Activated naive CD8-positive, alpha-beta T cell (primary cell): ENCODE data around the gene ATP6V0B.

ENCODE experiments used
- H3K27ac Mint-ChIP-seq: one replicate; pipeline ENCODE4 v1.8.0; 2021; ENCODE audit warnings: mixed read lengths
- H3K27me3 Mint-ChIP-seq: one replicate; pipeline ENCODE4 v1.8.0; 2021; ENCODE audit warnings: mixed read lengths
- H3K36me3 Mint-ChIP-seq: one replicate; pipeline ENCODE4 v1.8.0; 2021; ENCODE audit warnings: mixed read lengths
- H3K4me1 Mint-ChIP-seq: one replicate; pipeline ENCODE4 v1.8.0; 2021; ENCODE audit warnings: low read depth, mixed read lengths
- H3K4me3 Mint-ChIP-seq: one replicate; pipeline ENCODE4 v1.8.0; 2021; ENCODE audit warnings: mild to moderate bottlenecking, mixed read lengths
- H3K9me3 Mint-ChIP-seq: one replicate; pipeline ENCODE4 v1.8.0; 2021; ENCODE audit warnings: low read depth, mixed read lengths

ATP6V0B gene

GRCh38 chr1:44014365-44015104 is 39.8 kb downstream of the ATP6V0B start:
- H3K36me3 Mint-ChIP-seq = no peaks in the 10 kb centered on the region
- no peaks in the 10 kb centered on the region for H3K27me3 Mint-ChIP-seq
- H3K9me3 Mint-ChIP-seq = no peaks in the 10 kb centered on the region
- H3K27ac Mint-ChIP-seq = no peak overlapping the region
- H3K4me1 Mint-ChIP-seq = peaks cover 14% of the 10 kb centered on the region
- H3K4me3 Mint-ChIP-seq = no peak overlapping the region

GRCh38 chr1:44015206-44015605 is 40.4 kb downstream of the ATP6V0B start:
- Mint-ChIP-seq H3K27ac (no peak overlapping the region), H3K4me1 (peaks cover 14% of the 10 kb centered on the region), H3K9me3 (no peaks in the 10 kb centered on the region), H3K4me3 (no peak overlapping the region), H3K36me3 (no peaks in the 10 kb centered on the region), H3K27me3 (no peaks in the 10 kb centered on the region)

GRCh38 chr1:44016041-44016889 is 41.5 kb downstream of the ATP6V0B start:
- Mint-ChIP-seq H3K36me3 (no peaks in the 10 kb centered on the region), H3K27me3 (no peaks in the 10 kb centered on the region), H3K9me3 (no peaks in the 10 kb centered on the region), H3K27ac (no peak overlapping the region), H3K4me1 (peaks cover 14% of the 10 kb centered on the region), H3K4me3 (no peak overlapping the region)

GRCh38 chr1:44016890-44017400 is 42.2 kb downstream of the ATP6V0B start:
- Mint-ChIP-seq H3K36me3 (no peaks in the 10 kb centered on the region), H3K4me3 (no peak overlapping the region), H3K4me1 (peaks cover 13% of the 10 kb centered on the region), H3K9me3 (no peaks in the 10 kb centered on the region), H3K27ac (no peak overlapping the region), H3K27me3 (no peaks in the 10 kb centered on the region)

GRCh38 chr1:44019466-44019948 is 44.7 kb downstream of the ATP6V0B start:
- no peak overlapping the region for H3K4me3 Mint-ChIP-seq
- H3K27ac Mint-ChIP-seq = no peak overlapping the region

GRCh38 chr1:44020464-44020863 is 45.7 kb downstream of the ATP6V0B start:
- Mint-ChIP-seq H3K9me3 (no peaks in the 10 kb centered on the region), H3K27me3 (no peaks in the 10 kb centered on the region), H3K36me3 (no peaks in the 10 kb centered on the region), H3K4me1 (no peaks in the 10 kb centered on the region), H3K4me3 (no peak overlapping the region), H3K27ac (no peak overlapping the region)

More at GRCh38 chr1:44019466-44019948, 44.7 kb downstream of the ATP6V0B start:
- H3K27me3 Mint-ChIP-seq = no peaks in the 10 kb centered on the region
- no peaks in the 10 kb centered on the region for H3K36me3 Mint-ChIP-seq
- no peaks in the 10 kb centered on the region for H3K4me1 Mint-ChIP-seq
- H3K9me3 Mint-ChIP-seq = no peaks in the 10 kb centered on the region

- Mint-ChIP-seq H3K36me3 (no peaks in the 10 kb centered on the region), H3K9me3 (no peaks in the 10 kb centered on the region), H3K27ac (no peak overlapping the region), H3K4me3 (no peak overlapping the region), H3K4me1 (no peaks in the 10 kb centered on the region), H3K27me3 (no peaks in the 10 kb centered on the region)
Measured at GRCh38 chr1:44021156-44021555, 46.4 kb downstream of the ATP6V0B start.

- Mint-ChIP-seq H3K9me3 (no peaks in the 10 kb centered on the region), H3K4me1 (no peaks in the 10 kb centered on the region), H3K36me3 (no peaks in the 10 kb centered on the region), H3K4me3 (no peak overlapping the region), H3K27ac (no peak overlapping the region), H3K27me3 (no peaks in the 10 kb centered on the region)
Measured at GRCh38 chr1:44021581-44022321, 47.0 kb downstream of the ATP6V0B start.

- Mint-ChIP-seq H3K27ac (no peak overlapping the region), H3K4me3 (no peak overlapping the region)
Measured at GRCh38 chr1:44024031-44024902, 49.5 kb downstream of the ATP6V0B start.

GRCh38 chr1:44024903-44025525 is 50.3 kb downstream of the ATP6V0B start:
- no peak overlapping the region for H3K27ac Mint-ChIP-seq
- H3K9me3 Mint-ChIP-seq = no peaks in the 10 kb centered on the region
- H3K4me3 Mint-ChIP-seq = no peak overlapping the region
- H3K27me3 Mint-ChIP-seq = no peaks in the 10 kb centered on the region
- H3K36me3 Mint-ChIP-seq = peaks cover 2% of the 10 kb centered on the region
- H3K4me1 Mint-ChIP-seq = peaks cover 17% of the 10 kb centered on the region

More at GRCh38 chr1:44024031-44024902, 49.5 kb downstream of the ATP6V0B start:
- H3K9me3 Mint-ChIP-seq = no peaks in the 10 kb centered on the region
- peaks cover 12% of the 10 kb centered on the region for H3K4me1 Mint-ChIP-seq
- no peaks in the 10 kb centered on the region for H3K36me3 Mint-ChIP-seq
- H3K27me3 Mint-ChIP-seq = no peaks in the 10 kb centered on the region

- H3K9me3 Mint-ChIP-seq = no peaks in the 10 kb centered on the region
- H3K27ac Mint-ChIP-seq = no peak overlapping the region
- H3K27me3 Mint-ChIP-seq = no peaks in the 10 kb centered on the region
- H3K4me3 Mint-ChIP-seq = no peak overlapping the region
- peaks cover 2% of the 10 kb centered on the region for H3K36me3 Mint-ChIP-seq
- H3K4me1 Mint-ChIP-seq = peaks cover 17% of the 10 kb centered on the region
Measured at GRCh38 chr1:44025816-44026215, 51.1 kb downstream of the ATP6V0B start.

GRCh38 chr1:44027320-44027719 is 52.6 kb downstream of the ATP6V0B start:
- Mint-ChIP-seq H3K27ac (no peak overlapping the region), H3K4me1 (peaks cover 21% of the 10 kb centered on the region), H3K9me3 (no peaks in the 10 kb centered on the region), H3K36me3 (peaks cover 2% of the 10 kb centered on the region), H3K27me3 (no peaks in the 10 kb centered on the region), H3K4me3 (no peak overlapping the region)
